Measurements from ENCODE around the gene MROH8.

Gene MROH8

DNA sequence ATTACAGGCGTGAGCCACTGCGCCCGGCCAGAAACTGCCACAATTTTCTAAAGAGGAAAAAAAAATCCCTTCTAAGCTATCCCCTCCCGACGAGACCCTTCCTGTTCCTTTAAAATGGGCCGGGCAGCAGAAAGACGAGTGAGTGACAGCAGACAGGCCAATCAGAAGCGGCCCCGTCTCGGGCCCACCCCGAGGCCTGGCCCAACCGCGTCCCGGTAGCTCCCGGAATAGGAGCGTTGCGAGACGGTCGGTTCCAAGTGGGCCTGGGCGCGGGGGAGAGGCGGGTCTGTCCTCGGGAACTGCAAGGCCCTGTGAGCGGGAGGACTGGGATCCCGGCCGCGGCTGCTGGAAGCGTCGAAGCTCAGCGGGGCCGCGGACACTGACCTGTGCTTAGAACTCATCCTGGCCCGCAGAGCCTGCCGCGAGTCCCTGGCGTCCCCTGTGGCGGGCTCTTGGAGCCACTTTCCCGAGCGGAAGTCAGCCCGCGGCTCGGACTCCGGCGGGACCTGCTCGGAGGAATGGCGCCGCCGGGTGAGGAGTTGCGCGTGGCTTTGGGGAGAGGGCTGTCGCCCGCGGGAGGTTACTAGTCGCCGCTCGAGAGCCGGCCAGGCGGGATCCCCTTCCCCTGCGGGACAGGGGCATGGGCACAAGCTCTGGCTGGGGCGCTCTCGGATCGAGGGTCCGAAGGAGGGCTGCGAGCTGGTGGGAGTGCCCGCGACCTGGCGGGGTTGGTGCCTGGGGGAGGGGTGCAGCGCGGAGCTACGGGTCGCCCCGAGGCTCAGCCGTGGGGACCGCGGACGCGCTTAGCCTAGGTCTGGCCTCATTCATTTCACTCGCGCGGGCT, at the start of gene MROH8, which contains the start of gene RPN2:
MROH8 (minus strand) TSS at position 710 of the 844 bp plus-strand sequence.
RPN2 (plus strand) TSS at position 492 of the 844 bp plus-strand sequence; CDS start at position 519, 27 bp downstream.
- peak; percentile 95 for DNase-seq

DNA sequence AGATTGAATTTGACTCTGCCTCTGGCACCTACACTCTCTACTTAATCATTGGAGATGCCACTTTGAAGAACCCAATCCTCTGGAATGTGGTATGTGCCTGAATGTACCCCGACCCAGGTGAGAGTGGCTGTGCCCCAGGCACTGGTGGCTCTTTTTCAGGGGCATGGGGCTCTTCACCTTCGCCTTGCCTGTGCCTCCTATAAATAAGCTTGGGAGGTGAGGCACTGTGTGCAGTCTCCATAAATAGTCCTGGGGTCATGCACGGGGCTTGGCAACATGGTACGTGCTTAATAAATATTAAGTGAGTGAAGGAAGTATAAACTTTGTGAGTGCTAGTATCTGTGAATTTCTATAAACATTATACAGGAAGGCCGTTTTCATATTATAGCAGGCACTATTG, 49.3 kb upstream of the MROH8 start:
- no peak for DNase-seq

DNA sequence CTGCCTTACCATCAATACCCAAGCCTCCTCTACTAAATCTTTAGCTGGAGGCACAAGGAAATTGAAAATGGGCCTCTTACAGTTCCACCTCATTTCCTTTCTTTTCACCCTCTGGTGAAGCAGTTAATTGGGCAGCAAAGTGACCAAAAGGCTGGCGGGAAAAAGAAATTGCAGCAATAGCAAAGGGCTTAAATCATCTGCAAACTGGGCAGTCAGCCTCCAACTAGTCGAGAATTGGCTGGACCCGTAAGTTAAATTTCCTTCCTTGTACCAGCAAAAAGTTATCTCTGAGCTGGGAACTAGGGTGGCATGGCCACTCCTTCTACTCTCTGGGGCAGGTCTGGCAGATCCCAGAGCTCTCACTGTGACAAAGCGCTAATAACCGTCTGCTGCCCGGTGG, 48.7 kb upstream of the MROH8 start:
- no peak for DNase-seq

DNA sequence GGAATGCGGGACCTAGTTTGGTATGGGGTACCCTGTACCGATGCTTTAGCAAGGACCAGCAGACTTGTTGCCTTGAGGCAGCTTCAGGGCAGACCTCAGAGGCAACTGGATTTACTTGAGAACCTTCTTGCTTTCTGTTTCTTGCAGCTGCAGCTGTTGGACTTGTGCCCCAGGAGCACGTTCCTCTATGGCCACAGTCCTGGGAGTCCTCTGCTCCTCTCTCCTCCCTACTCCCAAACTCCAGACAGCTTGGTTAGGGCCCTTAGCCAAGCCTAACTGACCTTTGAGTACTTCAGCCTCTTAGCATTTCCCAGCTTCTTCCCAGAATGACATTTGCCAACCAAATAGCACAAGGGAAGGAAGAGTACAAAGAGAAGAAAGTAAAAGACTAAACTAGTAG, 47.5 kb upstream of the MROH8 start:
- DNase-seq: no peak

DNA sequence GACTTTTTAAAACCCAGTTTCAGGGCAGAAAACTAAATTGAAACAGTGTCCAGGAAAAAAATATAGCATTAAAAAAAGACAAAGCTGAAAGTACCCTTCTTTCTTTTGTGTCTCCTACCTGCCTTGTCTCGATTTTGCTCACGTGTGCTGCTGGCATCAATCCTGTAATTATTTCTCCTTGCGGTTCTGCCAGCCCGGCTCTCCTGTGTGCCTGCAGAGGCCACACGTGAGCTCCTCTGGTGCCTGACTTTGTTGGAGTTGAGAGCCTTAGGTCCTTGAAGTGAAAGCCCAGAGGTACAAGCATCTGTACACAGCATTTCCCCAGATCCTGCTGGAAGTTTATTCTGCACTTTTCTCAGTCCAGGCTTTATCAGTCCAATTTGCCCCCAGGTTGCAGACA, 45.8 kb upstream of the MROH8 start:
- no peak for DNase-seq

DNA sequence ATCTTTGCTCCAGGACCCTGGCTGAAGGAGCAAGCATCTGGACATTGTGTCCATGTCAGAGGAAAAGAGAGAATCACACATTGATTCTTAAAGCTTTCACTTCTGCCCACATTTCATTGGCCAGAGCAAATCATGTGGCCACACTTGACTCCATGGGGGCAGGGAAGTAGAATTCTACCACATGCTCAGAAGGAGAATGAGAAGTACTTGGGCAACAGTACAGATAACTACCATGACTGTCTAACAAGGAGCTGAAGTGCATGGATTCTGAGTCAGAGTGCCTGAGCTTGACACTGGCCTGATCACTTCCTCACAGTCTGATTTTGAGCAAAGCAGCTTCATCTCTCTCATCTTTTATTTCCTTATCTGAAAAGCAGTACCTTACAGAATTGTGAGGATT, 43.7 kb upstream of the MROH8 start:
- DNase-seq: peak; percentile 9

DNA sequence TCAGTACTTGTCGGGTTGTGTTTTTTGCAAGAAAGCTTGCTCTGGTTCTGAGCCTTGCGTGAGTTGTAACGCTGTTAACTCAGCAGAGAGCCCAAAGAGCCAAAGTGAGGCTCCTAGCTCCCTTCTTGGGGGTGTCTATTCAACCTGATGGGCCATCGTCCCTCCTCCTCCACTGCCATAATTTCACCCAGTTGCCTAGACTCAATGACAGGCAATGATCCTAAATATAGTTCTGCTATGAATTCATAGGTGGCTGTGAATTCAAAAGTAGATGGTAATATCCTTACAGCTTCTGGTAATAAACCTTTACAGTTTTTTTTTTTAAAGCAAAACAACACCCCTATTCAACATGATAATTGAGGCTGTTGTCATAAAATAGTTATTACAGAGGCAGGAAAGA, 42.7 kb upstream of the MROH8 start:
- DNase-seq: no peak

DNA sequence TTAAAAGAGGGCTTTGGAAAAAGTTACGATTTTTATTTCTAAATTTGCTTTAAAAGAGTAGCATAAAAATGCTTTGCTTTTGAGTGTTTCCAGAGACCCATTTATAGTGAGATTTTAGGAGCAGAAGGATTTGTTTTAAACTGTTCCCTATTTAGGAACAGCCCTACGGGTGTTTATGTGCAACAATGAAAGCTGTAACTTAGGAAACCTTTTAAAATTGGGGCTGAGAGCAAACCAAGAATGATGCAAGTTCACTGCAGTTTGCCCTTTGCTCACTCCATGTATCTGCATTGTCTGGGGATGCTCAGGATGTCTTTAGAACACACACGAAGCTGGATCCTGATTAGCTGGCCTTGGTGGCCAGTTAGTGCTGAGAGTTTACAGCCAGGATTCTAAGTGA, 41.4 kb upstream of the MROH8 start:
- no peak for DNase-seq

DNA sequence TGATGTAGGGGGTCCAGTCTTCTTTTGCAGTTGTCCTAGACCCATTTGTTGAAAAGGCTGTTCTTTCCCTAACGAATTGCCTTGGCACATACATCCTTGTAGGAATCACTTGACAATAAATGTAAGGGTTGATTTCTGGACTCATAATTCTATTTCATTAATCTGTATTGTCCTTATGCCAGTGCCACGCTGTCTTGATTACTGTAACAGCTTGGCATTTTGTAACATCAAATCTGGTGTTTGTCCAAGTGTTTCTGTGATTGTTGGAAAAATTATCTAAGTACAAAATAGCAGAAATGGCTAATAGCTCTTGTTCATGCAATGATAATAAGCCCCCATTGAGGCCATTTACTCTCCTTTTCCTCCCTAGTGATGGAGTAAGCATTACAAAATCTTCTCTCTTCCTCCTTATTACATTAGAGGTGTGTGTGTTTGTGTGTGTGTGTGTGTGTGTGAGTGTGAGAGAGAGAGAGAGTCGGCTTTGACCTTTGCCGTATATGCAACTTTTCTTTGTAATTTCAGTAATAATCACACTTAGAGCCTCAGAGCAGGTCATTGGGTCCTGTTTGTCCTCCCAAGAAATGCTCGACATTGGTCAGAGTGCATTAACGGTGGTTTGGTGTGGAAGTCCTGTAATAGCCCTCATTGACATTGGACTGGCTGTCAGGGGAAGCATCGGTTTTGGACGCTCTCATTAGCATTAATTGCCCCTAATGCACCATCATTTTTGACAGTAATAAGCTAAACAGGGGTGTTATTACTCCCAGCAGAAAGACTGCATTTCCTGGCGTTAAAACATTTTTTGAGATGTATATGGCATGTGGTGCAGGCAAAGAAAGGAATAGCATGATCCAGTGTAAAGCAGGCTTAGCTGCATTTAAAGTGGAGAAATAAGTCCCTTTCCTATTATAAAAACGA, 40.7 kb upstream of the MROH8 start:
- no peak for DNase-seq

DNA sequence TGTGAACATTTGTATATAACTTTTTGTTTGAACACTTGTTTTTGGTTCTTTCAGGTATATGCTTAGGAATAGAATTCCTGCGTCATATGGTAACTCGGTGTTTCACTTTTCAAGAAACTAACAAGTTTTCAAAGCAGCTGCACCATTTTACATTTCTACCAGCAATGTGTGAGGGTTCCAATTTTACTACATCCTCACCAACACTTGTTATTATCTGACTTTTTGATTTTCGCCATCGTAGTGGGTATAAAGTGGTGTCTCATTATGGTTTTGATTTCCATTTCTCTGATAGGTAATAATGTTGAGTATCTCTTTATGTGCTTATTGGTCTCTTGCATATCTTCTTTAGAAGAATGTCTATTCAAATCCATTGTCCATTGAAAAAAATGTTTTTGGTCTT, 39.6 kb upstream of the MROH8 start:
- DNase-seq: no peak

DNA sequence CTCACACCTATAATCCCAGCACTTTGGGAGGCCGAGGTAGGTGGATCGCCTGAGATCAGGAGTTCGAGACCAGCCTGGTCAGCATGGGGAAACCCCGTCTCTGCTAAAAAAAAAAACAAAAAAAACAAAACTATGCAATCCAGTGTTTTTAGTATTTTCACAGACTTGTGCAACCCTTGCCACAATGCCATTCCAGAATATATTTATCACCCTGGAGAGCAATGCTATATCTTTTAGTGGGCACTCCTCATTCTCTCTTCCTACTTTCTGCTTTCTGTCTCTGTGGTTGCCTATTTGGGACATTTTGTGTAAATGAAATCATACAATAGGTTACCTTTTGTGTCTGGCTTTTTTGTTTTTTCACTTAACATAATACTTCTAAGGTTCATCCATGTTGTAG, 39.1 kb upstream of the MROH8 start:
- no peak for DNase-seq

DNA sequence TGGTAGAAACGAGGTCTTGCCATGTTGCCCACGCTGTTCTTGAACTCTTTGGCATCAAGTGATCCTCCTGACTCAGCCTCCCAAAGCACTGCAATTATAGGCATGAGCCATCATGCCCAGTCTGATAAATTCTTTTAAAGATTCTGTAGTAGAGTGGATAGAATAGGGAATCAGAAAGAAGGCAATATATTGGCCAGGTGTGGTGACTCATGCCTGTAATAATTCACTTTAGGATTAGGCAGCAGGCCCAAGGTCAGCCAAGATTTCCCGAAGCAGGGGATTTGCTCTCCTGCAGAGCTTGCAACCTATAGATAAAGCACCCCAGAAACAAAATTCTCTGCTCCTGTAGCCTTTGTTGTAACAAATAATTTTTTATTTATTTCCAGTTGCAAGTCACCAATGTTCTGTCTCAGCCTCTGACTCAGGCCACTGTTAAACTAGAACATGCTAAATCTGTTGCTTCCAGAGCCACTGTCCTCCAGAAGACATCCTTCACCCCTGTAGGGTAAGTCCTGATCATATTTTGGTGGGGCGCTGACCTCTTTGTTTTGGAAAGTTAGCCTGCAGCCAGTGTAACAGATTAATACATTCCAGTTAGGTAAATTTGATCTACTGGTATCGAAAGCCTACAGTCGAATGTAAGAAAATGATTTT, 30.4 kb upstream of the MROH8 start:
- DNase-seq: no peak

DNA sequence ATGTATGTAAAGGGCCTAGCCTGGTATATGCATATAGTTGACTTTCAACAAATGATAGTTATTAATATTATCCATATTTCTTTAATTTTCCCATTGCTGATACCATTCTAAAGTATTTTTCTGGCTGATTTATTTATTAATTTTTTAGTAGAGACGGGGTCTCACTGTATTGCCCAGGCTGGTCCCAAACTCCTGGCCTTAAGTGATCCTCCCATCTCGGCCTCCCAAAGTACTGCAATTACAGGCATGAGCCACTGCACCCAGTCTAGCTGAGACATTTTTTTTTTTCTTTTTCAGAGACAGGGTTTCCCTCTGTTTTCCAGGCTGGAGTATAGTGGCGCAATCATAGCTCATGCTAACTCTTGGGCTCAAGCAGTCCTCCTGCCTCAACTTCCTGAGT, 29.8 kb upstream of the MROH8 start:
- no peak for DNase-seq

DNA sequence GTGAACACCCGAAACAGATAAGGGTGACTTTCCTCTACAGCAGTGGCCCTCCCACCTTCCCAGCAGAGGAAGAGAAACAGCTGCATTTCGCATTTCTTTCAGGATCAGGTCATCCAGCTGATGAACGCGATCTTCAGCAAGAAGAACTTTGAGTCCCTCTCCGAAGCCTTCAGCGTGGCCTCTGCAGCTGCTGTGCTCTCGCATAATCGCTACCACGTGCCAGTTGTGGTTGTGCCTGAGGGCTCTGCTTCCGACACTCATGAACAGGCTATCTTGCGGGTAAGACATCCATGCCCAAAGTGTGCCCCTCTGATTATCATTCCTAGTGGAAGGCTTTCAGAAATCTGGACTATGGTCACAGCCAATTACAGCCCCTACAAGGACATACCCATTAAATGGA, 27.8 kb upstream of the MROH8 start:
- DNase-seq: no peak

DNA sequence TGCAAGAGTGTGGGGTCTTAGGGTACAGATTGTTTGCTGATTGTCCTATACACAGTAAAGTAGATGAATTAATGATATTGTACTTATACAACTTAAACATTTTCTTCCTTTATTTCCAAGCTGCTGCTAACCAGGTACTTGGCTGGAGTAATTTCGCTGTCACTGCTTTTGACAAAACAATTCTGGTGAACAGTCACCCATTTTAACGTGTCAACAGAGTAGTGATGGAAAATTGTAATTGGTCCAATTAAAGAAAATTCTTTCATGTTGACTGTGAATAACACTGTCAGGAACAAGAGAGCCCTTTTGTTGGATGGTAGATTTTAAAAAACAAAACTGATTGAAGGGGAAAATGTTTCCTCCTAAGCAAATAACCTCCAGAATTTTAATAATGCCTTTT, 26.4 kb upstream of the MROH8 start:
- DNase-seq: no peak

DNA sequence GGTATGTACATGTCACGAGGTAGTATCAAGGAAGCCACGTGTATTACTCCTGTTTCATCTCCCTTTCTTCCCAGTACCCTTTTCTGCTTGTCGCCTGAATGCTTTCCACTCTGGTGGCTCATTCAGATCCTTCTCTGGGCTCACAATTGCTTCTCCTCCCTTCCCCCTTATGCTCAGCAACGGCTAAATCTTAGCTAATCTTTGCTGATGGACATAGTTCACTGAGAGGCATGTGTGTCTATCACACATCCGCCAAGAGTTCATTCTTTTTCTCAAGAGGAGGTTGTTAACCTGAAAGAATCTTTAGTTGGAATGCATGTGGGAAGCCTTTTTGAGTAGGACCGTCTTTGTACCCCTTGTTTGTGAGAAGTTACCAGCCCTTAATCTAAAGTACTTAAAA, 25.8 kb upstream of the MROH8 start:
- no peak for DNase-seq

DNA sequence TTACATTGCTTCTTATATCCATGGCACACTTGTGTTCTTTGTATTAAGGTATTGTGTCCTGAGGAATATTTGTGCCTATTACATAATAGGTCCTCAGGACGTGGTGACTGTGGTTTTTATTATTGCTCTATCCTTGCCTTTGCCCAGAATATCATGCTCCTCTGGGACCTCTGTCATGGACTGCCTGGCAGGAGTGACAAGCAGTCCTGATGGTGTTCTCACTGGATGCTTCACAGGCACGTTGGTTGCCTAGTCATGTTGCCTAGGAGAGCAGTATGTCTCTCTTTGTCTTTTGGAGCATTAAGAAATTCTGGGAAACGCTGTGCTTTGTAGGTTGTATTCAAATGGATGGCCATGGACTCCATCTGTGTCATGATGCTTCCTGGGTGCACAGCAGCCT, 24.7 kb upstream of the MROH8 start:
- no peak for DNase-seq

DNA sequence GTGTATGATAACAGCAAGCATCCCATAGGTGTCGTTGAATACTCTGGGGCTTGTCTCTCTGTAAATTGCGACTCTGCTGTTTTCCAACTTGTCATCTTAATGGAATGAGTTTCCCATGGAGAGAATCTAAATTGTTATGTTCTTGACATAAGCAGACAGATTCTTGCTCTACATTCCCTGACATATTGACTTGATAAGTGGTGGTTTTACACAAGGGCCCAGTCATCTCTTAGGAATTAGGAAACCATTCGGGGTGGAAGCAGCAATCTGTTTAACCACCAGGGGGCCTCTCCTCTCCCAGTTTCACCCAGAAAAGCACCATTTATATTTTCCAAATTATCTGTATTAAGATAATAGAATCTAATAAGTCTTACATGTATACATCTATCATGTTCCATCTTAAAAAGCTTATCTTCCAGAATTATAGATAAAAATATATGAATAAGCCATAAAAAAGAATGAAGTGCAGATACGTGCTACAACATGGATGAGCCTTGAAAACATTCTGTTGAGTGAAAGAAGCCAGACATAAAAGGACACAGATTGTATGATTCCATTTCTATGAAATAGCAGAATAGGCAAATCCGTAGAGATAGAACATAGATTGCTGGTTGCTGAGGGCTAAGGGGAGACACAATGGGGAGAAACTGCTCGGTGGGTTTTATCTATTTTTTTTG, 23.1 kb upstream of the MROH8 start:
- DNase-seq: peak; percentile 43

DNA sequence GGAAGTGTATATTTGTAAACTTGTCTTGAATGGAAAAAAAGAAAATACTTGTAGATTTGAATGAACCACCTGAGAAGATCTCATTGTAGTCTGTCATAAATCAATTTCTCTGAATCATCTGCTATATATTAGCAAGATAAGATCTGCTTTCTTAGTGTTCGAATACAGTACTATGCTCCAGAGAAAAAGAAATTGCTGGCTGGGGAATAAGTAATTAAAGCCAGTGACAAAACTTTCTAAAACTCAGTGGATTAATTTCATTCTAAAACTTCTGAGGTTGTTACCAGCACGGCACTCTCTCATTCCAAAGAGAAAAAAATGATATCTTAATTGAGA, 22.4 kb upstream of the MROH8 start:
- no peak for DNase-seq

DNA sequence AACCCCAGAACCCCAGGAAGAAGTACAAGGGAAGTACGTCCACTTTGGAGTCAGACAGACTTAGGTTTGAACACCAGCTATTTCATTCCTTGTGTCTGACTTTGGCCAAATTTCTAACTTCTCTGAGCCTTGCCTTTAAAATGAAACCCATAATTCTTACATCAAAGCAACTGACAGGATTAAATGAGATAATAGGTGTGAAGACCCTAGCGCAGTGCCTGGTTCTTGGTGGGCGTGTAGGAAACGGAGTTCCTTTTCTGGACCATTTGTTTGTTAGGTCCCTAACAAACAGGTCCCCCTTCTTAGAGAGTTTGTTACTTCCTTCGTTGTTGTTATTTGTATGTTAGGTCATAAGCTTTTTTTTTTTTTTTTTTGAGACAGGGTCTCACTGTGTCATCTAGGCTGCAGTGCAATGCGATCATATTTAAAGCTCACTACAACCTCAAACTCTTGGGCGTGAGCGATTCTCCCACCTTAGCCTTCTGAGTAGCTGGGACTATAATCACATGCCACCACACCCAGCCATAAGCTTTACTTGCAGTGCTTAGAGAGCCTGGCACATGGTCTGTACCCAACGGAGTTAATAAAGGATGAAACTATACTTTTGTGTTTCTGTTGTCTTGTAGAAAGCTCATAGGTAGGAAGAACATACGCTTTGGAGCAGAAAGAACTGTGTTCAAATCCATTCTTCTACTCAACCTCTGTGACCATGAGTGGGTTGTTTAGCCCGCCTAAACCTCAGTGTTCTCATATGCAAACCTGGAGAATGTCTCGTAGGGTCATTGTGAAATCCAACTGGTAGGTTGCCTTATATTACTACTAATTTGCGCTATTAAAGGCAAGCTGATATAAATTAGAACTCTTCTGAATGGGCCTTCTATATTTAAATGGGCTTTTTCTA, 21.8 kb upstream of the MROH8 start:
- DNase-seq: no peak

DNA sequence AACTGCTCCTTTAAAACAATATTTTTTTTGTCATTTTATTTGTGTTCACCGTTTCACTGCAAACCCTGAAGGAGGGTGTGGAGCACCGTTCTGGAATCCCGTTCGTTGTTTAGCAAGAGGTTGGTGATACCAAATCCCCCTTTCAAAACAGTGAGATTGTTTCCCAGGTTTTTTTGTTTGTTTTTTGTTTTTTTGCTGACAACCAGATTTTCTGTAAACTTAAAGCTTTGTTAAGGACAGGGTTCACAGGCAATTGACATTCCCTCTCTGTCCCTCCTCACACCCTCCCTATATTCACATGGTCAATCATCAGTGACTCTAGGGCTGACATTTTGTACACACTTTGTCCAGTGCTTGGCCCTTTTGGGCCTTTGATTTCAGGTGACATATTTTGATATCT, 21.0 kb upstream of the MROH8 start:
- DNase-seq: no peak

Data from CD4-positive, alpha-beta T cell treated with Interleukin-12 subunit alpha and Interleukin-12 subunit beta, for 1 hour (primary cell).